ENCODE data around the gene NPHS1. TPM values are rescaled to one million over a fixed set of nuclear protein-coding genes. Genes with fewer than 3 reads are reported as not detected.

Gene NPHS1
- total and polyA plus RNA-seq, 2 of the 8 experiments (the other 6 are each of a cell fraction or from before 2014, with no cell fraction given) = 1.3 to 1.4 TPM

DNA sequence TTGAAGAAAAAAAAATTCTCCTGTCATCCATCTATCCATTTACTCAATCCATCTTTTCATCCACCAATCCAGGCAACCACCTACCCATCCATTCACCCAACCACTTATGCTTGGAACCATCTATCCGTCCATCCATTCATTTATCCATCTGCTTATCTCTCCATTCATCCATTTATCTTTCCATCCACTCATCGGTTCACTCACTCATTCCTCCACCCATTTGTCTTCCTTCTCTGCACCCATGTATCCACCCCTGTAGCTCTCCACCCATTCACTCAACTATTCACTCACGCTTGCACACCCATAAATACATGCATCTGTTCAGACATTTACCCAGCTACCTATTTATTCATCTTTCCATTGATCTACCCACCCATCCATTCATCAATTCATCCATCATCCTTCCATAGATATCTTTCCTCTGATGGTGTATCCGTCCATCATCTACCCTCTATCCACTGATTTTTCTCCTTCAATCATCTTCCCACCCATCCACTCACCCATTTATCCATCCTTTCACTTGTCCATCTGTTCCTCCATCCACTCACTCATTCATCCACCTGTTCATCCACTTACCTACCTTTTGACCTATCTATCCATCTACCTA is 9.5 kb downstream of the NPHS1 start (continued):
- TF ChIP-seq FOSL1 (IDR thresholded peaks at IDR 0.05; ENCODE audit: insufficient read depth, low read depth, low read length) (no peak), JUND (IDR thresholded peaks at IDR 0.05; ENCODE audit: low read length) (no peak), NANOG (IDR thresholded peaks at IDR 0.05; ENCODE audit: insufficient read depth, low read depth, low read length, poor library complexity, severe bottlenecking) (no peak)
